ENCODE measurements around the gene STX4.

STX4 gene, protein sequence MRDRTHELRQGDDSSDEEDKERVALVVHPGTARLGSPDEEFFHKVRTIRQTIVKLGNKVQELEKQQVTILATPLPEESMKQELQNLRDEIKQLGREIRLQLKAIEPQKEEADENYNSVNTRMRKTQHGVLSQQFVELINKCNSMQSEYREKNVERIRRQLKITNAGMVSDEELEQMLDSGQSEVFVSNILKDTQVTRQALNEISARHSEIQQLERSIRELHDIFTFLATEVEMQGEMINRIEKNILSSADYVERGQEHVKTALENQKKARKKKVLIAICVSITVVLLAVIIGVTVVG

DNA sequence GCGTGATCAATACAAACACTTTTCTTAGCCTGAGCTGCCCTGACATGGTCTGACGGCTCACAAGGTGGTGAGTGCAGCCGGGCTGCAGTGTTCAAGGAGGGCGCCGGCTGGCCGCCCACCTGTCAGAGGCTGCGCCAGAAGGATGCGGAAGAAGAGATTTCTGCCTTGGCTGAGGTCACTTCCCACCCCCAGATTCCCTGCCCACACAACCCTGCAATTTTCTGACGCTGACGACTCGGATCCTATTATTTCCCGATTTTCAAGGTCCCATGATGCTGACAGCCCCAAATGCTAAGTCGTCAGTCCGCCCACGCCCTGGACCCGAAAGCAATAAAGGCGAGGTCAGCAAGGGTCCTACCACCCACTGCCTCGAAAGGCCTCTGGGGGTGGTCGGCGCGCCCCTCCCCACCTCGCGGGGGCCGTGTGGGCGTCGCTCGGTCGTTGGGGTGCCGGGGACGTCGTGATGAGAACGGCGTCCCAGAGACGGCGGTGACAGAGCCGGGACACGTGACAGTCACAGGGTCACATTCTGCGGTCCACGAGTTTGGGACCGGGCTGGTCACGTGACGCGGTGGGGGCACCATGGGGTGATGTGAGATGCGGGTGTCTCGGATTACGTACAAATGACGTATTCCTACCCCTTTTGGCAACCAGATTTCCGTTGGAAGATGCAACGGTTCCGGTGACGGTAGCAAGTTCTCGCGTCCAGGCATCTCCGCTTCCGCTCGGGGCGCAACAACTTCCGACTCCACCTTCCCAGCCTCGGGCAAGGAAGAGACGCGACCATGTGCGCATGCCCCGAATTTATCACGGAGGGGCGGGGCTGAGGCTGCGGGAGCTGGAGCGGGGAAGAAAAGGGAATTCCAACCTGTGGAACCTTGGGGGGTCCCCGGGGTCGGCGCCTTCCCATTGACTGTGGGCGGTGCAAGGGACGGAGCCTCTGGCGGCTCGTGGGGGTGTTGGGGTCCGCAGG, at the start of gene STX4:
TSS of gene STX4 (plus strand) at position 823 of the 973 bp plus-strand sequence. CDS start 248 bp downstream, outside the sequence.
- DNase-seq, result peak; percentile 96

DNA sequence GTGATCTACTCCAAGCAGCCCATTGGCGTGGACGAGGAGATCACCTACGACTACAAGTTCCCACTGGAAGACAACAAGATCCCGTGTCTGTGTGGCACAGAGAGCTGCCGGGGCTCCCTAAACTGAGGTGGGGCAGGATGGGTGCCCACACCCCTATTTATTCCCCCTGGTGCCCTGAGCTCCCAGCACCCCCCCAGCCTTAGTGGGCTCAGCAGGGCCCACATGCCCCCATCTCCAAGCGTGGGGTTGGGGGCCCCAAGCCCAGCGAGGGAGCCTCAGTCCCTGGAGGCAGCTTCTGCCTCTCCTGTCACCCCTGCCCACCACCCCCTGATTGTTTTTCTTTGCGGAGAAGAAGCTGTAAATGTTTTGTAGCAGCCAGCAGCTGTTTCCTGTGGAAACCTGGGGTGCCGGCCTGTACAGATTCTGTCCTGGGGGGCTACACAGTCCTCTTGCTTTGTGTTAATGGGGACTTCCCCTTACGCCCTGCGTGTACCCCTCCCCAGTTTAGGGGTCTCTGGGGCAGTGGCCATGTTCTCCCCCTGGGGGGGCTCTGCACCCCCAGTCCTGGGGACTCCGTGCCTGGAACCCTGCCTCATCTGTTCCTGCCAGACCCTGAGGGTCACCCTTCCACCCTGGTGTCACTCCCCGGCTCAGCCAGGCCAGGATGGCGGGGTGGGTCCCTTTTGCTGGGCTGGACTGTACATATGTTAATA, 49.3 kb upstream of the STX4 start:
- DNase-seq, result no peak

DNA sequence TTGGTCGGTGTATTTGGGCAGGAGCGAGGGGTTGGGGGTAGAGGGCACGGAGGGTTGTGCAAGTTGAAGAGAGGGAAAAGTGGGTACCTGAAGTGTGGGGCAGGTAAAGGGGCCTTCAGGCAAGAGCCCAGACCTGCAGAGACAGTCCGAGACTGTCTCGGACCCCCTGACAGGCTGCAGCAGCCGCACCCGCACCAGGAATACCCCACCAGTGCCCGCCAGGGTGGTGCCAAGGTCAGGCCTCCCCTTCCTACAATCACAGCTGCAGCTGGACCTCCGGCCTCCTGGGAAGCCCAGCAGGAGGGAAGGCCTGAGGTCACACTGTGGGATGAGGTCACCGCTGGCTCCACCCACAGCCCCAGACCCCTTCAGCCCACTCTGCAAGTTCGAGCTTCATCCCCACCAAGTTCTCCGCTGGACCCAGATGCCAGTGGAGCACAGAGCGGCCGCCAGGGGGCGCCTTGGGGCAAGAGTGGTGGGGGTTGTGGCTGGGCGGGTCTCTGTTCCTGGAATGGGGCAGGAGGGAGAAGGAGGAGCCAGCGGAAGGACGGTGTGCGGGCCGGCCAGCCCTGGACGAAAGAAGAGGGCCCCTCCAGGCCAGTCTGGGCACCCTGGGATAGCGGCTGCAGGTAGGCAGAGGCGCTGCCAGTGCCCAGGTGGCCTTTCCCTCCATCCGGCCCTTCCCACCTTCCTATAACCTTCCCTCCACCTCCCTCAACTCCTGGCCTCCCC, 48.5 kb upstream of the STX4 start, which contains the start of gene HSD3B7:
TSS of gene HSD3B7 (plus strand) at position 539 of the 732 bp plus-strand sequence. CDS start 452 bp downstream, outside the sequence.
- peak; percentile 83 for DNase-seq

DNA sequence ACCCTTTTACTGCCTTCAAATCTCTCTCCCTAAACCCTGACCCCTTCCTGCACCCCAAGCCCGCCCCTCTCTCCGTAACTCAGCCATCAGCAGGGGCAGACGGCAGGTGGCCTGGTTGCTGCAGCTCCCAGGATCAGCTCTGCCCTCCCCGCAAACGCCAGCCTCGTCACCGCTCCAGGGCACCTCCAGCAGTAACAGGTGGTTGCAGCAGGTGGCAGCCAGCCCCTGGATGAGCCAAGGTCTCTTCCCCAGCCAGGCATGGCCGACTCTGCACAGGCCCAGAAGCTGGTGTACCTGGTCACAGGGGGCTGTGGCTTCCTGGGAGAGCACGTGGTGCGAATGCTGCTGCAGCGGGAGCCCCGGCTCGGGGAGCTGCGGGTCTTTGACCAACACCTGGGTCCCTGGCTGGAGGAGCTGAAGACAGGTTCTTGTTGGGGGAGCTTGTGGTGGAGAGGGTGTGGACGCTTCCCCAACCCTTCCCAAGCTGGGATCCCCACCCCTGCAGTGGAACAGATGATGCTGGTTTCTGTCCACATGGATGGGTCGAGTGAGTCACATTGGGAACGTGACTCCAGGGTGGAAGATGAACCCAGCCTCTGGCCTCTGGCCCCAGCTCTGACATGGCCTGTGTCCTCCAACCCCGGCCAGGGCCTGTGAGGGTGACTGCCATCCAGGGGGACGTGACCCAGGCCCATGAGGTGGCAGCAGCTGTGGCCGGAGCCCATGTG, 47.8 kb upstream of the STX4 start:
- DNase-seq, result no peak

DNA sequence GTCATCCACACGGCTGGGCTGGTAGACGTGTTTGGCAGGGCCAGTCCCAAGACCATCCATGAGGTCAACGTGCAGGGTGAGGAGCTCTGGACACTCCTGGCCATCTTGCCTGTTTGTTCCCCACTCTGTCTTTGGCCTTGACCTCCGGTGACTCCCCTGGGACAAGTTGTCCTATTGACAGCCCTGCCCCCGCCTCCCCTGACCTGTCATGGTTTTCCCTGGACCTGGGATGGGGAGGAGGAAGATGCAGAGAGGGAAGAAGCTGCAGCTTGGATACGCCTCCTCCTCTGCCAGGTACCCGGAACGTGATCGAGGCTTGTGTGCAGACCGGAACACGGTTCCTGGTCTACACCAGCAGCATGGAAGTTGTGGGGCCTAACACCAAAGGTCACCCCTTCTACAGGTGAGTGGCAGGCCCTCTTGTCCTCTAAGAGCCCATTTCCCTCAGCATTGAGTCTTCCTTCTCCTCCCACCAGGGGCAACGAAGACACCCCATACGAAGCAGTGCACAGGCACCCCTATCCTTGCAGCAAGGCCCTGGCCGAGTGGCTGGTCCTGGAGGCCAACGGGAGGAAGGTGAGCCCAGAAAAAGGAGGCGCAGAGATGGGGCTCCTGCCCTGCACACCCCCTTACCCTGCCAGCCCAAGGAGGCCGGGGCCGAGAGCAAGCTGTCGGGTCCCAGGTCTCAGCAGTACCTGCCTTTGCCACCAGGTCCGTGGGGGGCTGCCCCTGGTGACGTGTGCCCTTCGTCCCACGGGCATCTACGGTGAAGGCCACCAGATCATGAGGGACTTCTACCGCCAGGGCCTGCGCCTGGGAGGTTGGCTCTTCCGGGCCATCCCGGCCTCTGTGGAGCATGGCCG, 47.0 kb upstream of the STX4 start:
- DNase-seq, result no peak

DNA sequence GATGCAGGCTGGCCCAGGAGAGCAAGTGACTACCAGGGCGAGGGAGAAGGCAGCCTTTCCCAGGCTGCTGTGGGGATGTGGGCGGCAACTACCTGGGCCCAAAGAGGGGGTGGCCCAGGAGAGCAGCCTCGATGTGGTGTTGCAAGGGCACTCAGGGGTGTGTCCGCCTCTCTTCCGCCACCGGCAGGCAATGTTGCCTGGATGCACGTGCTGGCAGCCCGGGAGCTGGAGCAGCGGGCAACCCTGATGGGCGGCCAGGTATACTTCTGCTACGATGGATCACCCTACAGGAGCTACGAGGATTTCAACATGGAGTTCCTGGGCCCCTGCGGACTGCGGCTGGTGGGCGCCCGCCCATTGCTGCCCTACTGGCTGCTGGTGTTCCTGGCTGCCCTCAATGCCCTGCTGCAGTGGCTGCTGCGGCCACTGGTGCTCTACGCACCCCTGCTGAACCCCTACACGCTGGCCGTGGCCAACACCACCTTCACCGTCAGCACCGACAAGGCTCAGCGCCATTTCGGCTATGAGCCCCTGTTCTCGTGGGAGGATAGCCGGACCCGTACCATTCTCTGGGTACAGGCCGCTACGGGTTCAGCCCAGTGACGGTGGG, 45.7 kb upstream of the STX4 start:
- DNase-seq, result no peak

DNA sequence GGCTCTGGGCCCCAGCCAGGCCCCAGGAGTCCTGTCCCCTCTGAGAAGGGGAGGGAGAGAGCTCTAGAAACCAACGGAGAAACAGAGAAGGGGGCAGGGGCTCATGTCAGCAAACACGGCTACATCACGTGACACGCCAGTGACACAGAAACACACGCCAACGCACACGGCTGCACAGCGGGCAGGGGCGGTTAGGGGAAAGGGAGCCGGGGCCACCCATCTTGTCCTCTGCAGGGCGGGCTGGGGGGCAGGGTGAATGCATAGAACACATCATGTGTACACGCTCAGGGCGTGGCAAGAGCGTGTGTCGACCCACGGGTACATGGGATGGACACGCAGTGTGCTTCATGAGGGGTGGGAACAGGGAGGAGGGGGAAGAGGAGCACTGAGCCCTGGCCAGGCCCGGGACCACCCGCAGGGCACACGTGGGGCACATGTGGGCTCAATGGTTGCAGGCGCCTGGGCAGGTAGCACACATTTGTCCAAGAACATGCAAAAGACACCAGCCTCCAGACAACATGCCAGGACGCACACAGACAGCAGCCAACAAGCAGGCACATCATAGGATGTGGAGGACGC, 43.8 kb upstream of the STX4 start:
- DNase-seq, result no peak

DNA sequence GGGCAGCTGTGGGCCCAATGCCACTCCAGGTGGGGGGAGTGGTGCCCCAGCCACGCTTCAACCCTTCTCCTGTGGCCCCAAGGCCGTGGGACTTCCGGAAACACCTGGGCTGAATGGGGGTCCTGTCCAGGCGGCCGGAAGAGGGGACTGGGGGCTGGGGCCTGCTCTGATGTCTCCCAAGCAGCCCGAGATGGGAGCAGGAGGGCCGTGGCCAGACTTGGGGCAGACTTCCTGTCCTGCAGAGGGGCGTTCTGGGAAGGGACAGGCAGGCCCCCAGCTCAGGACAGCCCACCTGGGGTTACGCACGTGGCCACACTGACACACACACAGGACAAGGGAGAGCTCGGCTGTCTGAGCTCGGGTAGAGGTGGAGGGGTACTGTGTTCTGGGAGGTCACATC, 43.3 kb upstream of the STX4 start:
- no peak for DNase-seq

DNA sequence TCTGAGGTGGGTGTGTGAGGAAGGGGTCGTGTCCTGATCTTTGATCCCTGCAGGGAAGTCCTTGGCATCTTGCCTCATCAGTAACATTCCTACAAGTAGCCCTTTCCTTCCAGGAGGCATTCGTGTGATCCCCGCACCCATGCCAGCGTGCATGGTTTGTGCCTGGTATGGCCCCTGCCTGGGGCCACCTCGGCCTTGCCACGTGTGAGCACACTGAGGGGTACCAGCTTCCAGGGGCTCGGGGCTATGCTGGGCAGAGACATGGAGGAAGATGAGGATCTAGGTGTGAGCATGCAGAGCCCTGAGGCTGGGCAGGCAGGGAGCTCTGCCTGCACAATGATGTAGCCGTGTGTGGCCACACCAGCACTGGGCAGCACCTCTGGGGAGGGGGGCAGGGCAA, 42.3 kb upstream of the STX4 start:
- no peak for DNase-seq

DNA sequence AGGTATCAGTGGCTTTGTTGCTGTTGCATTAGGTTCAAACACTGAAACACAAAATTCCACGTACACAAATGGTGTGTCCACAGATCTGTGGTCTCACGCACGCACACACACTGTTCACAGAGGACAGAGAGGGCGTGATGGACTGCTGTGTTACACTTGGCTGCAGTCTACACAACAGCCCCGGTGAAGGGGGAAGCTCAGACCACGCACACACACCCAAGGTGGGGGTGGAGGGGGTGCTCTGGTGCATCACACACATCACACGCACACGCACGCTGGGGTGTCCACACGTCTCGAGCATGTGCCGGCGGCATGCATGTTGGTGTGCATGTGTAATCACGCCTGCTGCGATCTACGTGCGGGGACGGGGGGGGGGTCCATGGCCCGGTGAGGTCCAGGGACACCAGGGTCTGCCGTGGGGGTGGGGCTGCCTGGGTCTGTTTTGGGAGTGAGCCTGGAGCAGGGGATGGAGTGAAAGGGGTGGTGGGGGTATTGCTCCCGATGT, 41.0 kb upstream of the STX4 start:
- no peak for DNase-seq

DNA sequence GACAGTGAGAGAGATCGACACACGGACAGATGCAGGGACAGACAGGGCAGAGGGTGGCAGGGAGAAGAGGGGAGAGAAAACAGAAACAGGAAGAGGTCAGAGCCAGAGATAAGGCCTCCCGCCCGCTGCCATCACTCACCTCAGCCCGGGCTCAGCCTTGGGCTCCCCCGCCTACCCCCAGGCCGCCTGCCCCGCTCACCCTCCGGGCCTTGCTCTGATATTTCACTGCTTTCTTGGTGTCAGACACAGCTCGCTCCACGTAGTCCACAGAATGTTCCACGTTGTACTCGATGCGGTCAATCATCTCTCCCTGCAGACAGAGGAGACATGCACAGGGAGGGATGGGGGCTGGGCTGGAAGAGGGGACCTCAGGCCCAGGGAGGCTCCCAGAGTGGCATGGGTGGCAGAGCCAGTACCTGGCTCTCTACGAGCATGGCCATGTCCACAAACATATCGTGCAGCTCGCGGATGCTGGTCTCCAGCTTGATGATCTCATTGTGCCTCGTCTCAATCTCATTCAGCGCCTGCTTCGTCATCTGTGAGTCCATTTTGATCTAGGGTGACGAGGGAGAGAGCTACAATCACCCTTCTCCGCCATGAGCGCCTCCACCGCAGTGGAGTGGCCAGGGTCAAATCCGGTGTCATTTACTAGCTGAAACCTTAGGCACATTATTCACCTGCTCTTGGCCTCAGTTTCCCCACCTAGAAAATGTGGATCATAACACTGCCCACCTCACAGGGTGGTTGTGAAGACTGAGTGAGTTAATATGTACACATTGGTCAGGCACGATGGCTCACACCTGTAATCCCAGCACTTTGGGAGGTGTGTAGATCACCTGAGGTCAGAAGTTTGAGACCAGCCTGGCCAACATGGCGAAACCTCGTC, 40.2 kb upstream of the STX4 start:
- DNase-seq, result no peak

DNA sequence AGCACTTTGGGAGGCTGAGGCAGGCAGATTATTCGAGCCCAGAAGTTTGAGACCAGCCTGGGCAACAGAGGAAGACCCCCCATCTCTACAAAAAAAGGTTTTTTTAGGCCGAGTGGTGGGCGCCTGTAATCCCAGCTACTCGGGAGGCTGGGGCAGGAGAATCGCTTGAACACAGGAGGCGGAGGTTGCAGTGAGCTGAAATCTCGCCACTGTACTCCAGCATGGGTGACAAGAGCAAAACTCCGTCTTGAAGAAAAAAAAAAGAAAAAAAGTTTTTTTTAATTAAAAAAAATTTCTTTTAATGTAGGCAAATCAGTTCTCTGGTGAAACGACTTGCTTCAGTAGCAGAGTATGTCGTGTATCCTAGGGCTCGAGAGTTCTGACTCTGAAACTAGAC, 37.4 kb upstream of the STX4 start:
- DNase-seq, result no peak

DNA sequence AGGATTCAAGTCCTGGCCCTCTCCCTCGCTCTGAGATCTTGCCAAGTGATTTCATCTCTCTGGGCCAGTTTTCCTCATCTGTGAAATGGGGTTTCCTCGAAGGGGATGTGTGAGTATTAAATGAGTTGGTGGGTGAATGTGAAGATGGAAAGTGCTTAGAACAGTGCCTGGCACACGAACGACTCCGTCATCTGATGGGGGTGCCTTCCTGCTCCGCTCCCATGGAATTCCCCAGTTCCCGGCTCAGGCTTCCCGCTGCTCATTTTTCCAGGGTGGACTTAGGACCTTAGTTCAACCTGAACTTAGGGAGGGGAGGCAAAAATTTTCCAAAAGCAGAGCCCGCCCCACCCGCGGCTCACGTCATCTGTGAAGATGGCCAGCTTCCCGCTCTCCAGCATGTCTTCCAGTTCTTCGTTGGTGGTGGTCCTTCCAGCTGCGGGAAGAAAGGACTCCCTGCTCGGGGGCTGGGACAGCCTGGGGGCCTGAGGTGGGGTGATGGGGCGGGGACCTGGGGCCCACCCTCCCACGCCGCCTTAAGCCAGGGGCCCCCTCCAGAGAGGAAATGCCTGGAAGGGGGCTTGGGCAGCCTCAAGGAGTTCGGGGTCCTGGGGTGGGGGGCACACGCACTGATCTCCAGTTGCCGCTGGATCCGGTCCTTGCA, 36.9 kb upstream of the STX4 start:
- DNase-seq, result no peak

DNA sequence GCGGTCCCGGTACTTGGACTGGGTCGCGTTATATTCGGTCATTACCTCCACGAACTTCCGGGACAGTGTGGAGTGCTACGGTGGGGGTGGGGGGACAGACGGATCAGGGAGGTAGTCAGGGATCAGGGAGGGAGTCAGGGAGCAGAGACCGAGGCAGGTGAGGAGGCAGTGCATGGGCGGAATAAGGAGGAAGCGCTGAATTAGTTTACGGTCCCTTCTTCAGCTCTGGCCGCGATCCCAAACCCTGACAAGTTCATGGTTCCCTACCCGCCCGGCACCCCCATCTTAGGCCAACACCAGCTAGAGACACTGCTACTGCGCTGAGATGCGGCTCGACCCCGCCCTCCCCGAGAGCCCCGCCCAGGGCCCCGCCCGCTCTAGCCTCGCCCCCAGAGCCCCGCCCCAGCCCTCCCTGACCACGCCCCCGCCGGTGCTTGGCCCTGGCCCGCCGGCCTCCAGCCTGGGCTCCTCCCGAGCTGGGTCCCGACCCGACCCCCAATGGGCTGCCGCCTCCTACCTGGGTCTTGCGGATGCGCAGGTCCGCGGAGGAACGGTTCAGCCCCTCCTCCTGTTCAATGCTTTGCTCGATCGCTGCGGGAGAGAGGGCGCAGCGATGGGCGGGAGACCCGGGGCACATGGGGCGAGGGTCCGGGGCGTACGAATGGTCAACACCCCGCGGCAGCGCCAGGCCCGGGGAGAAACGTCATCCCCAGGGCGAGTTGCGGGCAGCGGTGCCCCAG, 36.2 kb upstream of the STX4 start:
- peak; percentile 82 for DNase-seq

DNA sequence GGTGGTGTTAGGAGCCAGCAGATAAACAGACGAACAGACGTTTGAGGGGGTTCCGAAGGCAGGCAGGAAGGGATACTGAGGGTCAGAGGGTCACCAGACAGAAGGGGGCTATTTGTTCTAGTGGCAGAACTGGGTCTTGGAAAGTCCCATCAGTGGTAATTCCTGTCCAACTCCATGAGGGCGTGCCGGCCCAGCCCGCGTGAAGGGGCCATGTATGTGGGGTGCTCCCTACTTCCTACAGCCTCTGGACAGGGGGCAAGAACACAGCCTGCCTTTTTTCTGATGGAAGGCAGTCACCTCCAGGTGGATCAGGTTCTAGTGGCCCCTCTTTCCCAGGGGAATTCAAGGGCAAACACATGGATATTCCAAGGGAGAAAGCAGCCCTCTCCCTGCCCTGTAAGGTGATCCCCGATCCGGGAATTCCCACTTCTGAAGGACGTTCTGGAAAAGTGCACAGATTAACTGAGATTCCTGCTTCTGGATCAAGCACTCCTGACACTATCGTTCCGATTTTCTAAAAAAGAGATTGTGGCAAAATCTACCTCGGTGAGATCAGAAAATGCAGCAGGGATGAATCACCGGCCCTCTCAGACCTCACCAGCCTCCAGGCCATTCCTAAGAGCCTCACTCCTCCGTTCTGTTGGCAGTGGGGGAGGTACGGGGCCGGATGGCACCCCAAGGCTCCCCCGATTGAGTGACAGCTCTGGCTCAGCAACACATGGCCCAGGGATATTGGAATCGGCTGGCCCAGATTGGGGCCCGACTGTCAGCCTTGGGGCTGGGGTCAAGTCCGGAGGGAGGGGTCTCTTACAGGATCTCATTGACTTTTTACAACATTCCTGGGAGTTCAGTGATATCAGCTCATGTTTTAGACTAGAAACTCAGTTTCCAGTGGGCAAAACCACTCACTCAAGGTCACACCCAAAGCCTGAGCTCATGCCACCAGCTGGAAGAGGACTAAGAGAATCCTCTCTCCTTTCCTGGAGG, 35.3 kb upstream of the STX4 start:
- DNase-seq, result no peak

Measured in stimulated activated CD4-positive, alpha-beta T cell treated with anti-CD3 and anti-CD28 coated beads, Interleukin-4, amount 100 ng/mL, for 1 hour (primary cell).